CD14-positive monocyte (primary cell): Measurements from ENCODE around the gene VWA5B2. TPM values are rescaled to one million over a fixed set of nuclear protein-coding genes. Genes with fewer than 3 reads are reported as not detected.

ENCODE experiments used
- DNase-seq, 3 donors: peaks; one replicate each; pipeline ENCODE4 v3.0.0-alpha.2; 2011 to 2022
- H2AFZ ChIP-seq: 2 replicates; pipeline ENCODE4 v1.6.0; 2012; ENCODE audit warnings: mild to moderate bottlenecking, low read depth, low read length, inconsistent platforms; ENCODE audit not compliant: insufficient read depth, poor library complexity, severe bottlenecking
- H3K27ac ChIP-seq, 2 donors: 1 replicate in 1 of 2; 2 replicates in 1 of 2; pipeline ENCODE4 v1.5.1; 2012 to 2013; ENCODE audit warnings: low read length in 2 of 2, control low read depth in 1 of 2, inconsistent platforms in 1 of 2, low read depth in 1 of 2, mild to moderate bottlenecking in 1 of 2
- H3K27me3 ChIP-seq, 2 donors: one replicate each; pipeline versions ENCODE4 v1.6.0 to v1.6.1; 2011 to 2013; ENCODE audit warnings: low read length in 2 of 2; ENCODE audit not compliant: control insufficient read depth in 2 of 2, insufficient read depth in 2 of 2
- H3K36me3 ChIP-seq, 2 donors: replicated peaks in 1 of 2; 1 replicate in 1 of 2; 2 replicates in 1 of 2; pipeline versions ENCODE4 v1.5.1 to v1.6.1; 2012 to 2013; ENCODE audit warnings: low read length in 2 of 2, control low read depth in 1 of 2, inconsistent platforms in 1 of 2, mild to moderate bottlenecking in 1 of 2; ENCODE audit not compliant: insufficient read depth in 2 of 2, control insufficient read depth in 1 of 2
- H3K4me1 ChIP-seq, 2 donors: 1 replicate in 1 of 2; 2 replicates in 1 of 2; pipeline versions ENCODE4 v1.5.1 to v1.6.1; 2012 to 2013; ENCODE audit warnings: low read length in 2 of 2, control low read depth in 1 of 2, inconsistent platforms in 1 of 2, mild to moderate bottlenecking in 1 of 2, moderate library complexity in 1 of 2; ENCODE audit not compliant: insufficient read depth in 2 of 2, control insufficient read depth in 1 of 2
- H3K4me2 ChIP-seq: replicated peaks from 2 replicates; pipeline ENCODE3; 2012; ENCODE audit warnings: low read length, moderate library complexity, mild to moderate bottlenecking; ENCODE audit not compliant: poor library complexity, severe bottlenecking; ENCODE audit errors: extremely low read depth
- H3K4me3 ChIP-seq, 3 experiments: fragments of 200-600 bp in 1 of 3; sonication (generic) in 1 of 3; replicated peaks in 1 of 3; 1 replicate in 2 of 3; 2 replicates in 1 of 3; pipeline ENCODE4 v1.5.1; 2011 to 2013; ENCODE audit warnings: low read length in 3 of 3, mild to moderate bottlenecking in 3 of 3, control low read depth in 2 of 3, low read depth in 2 of 3, inconsistent platforms in 1 of 3, moderate library complexity in 1 of 3
- H3K79me2 ChIP-seq: 2 replicates; pipeline ENCODE4 v1.6.0; 2012; ENCODE audit warnings: mild to moderate bottlenecking, control low read depth, inconsistent platforms, low read length, moderate library complexity; ENCODE audit not compliant: insufficient read depth
- H3K9ac ChIP-seq: 2 replicates; pipeline ENCODE4 v1.6.0; 2017; ENCODE audit warnings: low read length, mild to moderate bottlenecking; ENCODE audit not compliant: insufficient read depth, poor library complexity, severe bottlenecking
- H3K9me3 ChIP-seq, 2 donors: replicated peaks in 1 of 2; 1 replicate in 1 of 2; 2 replicates in 1 of 2; pipeline versions ENCODE4 v1.5.1 to v1.6.1; 2012 to 2013; ENCODE audit warnings: low read length in 2 of 2, control low read depth in 1 of 2; ENCODE audit not compliant: control insufficient read depth in 1 of 2, insufficient read depth in 1 of 2
- H4K20me1 ChIP-seq: 2 replicates; pipeline ENCODE4 v1.6.0; 2012; ENCODE audit warnings: mild to moderate bottlenecking, low read length, control low read depth, moderate library complexity; ENCODE audit not compliant: insufficient read depth
- H3K27ac Mint-ChIP-seq, 7 donors: one replicate each; pipeline ENCODE4 v1.8.0; 2020; ENCODE audit warnings: mild to moderate bottlenecking in 7 of 7, mixed read lengths in 7 of 7, moderate library complexity in 6 of 7, inconsistent platforms in 2 of 7
- H3K27me3 Mint-ChIP-seq, 3 donors: one replicate each; pipeline ENCODE4 v1.8.0; 2021 to 2022; ENCODE audit warnings: low read depth in 3 of 3, mild to moderate bottlenecking in 3 of 3, mixed read lengths in 3 of 3, moderate library complexity in 3 of 3, inconsistent platforms in 1 of 3
- H3K36me3 Mint-ChIP-seq, 2 donors: one replicate each; pipeline ENCODE4 v1.8.0; 2020; ENCODE audit warnings: mixed read lengths in 2 of 2, inconsistent platforms in 1 of 2, mild to moderate bottlenecking in 1 of 2
- H3K4me1 Mint-ChIP-seq: one replicate; pipeline ENCODE4 v1.8.0; 2020; ENCODE audit warnings: mild to moderate bottlenecking, mixed read lengths
- H3K4me3 Mint-ChIP-seq, 2 donors: one replicate each; pipeline ENCODE4 v1.8.0; 2020; ENCODE audit warnings: mild to moderate bottlenecking in 2 of 2, mixed read lengths in 2 of 2, moderate library complexity in 1 of 2
- H3K9me3 Mint-ChIP-seq, 7 donors: one replicate each; pipeline ENCODE4 v1.8.0; 2020 to 2022; ENCODE audit warnings: mixed read lengths in 7 of 7, mild to moderate bottlenecking in 6 of 7, moderate library complexity in 6 of 7, inconsistent platforms in 2 of 7
- CTCF ChIP-seq: fragments of 200-600 bp; IDR thresholded peaks from one replicate; pipeline ENCODE4 v1.8.0; 2022; ENCODE audit warnings: antibody characterized with exemption, mild to moderate bottlenecking
- WGBS: methylation state at CpG from one replicate; pipeline ENCODE4 v1.1.5; 2013; ENCODE audit warnings: missing lambda C conversion rate; ENCODE audit not compliant: insufficient coverage; 5-methylcytosine and 5-hydroxymethylcytosine counted together
- intact Hi-C, 2 donors: fragments of 100-400 bp; cut with micrococcal nuclease; formaldehyde crosslinking; loops; one replicate each; pipeline versions ENCODE4 v1.15.0 to v1.15.1; 2023
- polyA plus RNA-seq, 3 donors: library from polyadenylated mRNA; depleted of rRNA in 1 of 3; unstranded in 2 of 3; stranded (reverse) in 1 of 3; fragments of 300-500 nt in 2 of 3; fragments of >200 nt in 1 of 3; fragmentation: Illumina TruSeq in 2 of 3; gene quantifications; 1 replicate in 2 of 3; 2 replicates in 1 of 3; pipeline ENCODE4 v1.2.3, GENCODE V29; 2012 to 2021

The VWA5B2 gene
- polyA plus RNA-seq, 3 donors = 0.32 TPM; not detected in 2

- H3K36me3 ChIP-seq = peaks cover 0 to 8% of the 10 kb centered on the region in 2 donors
- 1% methylated on average over 47 of the region's 67 CpGs for WGBS
- H4K20me1 ChIP-seq = peaks cover 10% of the 10 kb centered on the region
- peak within 1 kb of the TSS; percentile 15 for H3K9ac ChIP-seq
- no peak within 1 kb of the TSS for H2AFZ ChIP-seq
- no peak within 1 kb of the TSS for H3K27ac ChIP-seq
- Mint-ChIP-seq H3K27me3 (peaks cover 55 to 73% (median 67%) of the 10 kb centered on the region in 3 donors), H3K9me3 (peaks cover 0 to 35% (median 18%) of the 10 kb centered on the region in 7 donors), H3K4me1 (peaks cover 23% of the 10 kb centered on the region), H3K27ac (peak within 1 kb of the TSS in 3 of 7 donors; percentile 12 to 36 (median 35)), H3K4me3 (peak within 1 kb of the TSS; percentile 80 to 89), H3K36me3 (peaks cover 25 to 34% of the 10 kb centered on the region in 2 donors)
- H3K4me2 ChIP-seq = peak within 1 kb of the TSS; percentile 74
- intact Hi-C loops = no loop called here
- peak within 1 kb of the TSS in 2 of 3 experiments; percentile 9 to 69 for H3K4me3 ChIP-seq
- H3K27me3 ChIP-seq = peaks cover 37 to 66% of the 10 kb centered on the region in 2 donors
- H3K79me2 ChIP-seq = no peaks in the 10 kb centered on the region
- H3K4me1 ChIP-seq = peaks cover 18 to 22% of the 10 kb centered on the region in 2 donors
- no peak for TF ChIP-seq CTCF
- H3K9me3 ChIP-seq = peaks cover 0 to 15% of the 10 kb centered on the region in 2 donors
- DNase-seq = peak in 1 of 3 donors; percentile 28
Observed at GRCh38 chr3:184261270-184261853, 32.0 kb downstream of the VWA5B2 start, which contains the start of gene CAMK2N2. Gene CAMK2N2, minus strand, starts transcription at chr3:184261553. Its CDS starts 268 bp downstream, at chr3:184261285.

GRCh38 chr3:184261854-184262763, 32.7 kb downstream of the VWA5B2 start:
- Mint-ChIP-seq H3K9me3 (peaks cover under 1 to 40% (median 20%) of the 10 kb centered on the region in 7 donors), H3K27ac (peak overlapping the region in 3 of 7 donors; percentile 12 to 36 (median 35)), H3K4me3 (peak overlapping the region; percentile 80 to 89), H3K36me3 (peaks cover 25 to 34% of the 10 kb centered on the region in 2 donors), H3K27me3 (peaks cover 55 to 79% (median 71%) of the 10 kb centered on the region in 3 donors), H3K4me1 (peaks cover 23% of the 10 kb centered on the region)
- Histone ChIP-seq H3K4me2 (peak overlapping the region; percentile 74), H3K4me1 (peaks cover 18 to 22% of the 10 kb centered on the region in 2 donors), H2AFZ (no peak overlapping the region), H3K9ac (no peak overlapping the region), H3K4me3 (peak overlapping the region in 2 of 3 experiments; percentile 9 to 69), H4K20me1 (peaks cover 10% of the 10 kb centered on the region), H3K79me2 (no peaks in the 10 kb centered on the region), H3K36me3 (peaks cover 0 to 8% of the 10 kb centered on the region in 2 donors), H3K27me3 (peaks cover 37 to 66% of the 10 kb centered on the region in 2 donors), H3K9me3 (peaks cover 0 to 15% of the 10 kb centered on the region in 2 donors), H3K27ac (no peak overlapping the region)
- peak in 2 of 3 donors; percentile 21 to 29 for DNase-seq
- WGBS = 3% methylated on average over 44 of the region's 66 CpGs
- no peak for TF ChIP-seq CTCF
- intact Hi-C loops = no loop called here
